GM06990 (cell line): ENCODE data around the gene HSBP1.

Experiments used
- DNase-seq: peaks from one replicate; pipeline ENCODE4 v3.0.0-alpha.2; 2011; ENCODE audit not compliant: insufficient read length; ENCODE audit errors: extremely low read depth
- H3K27me3 ChIP-seq: replicated peaks from 2 replicates; pipeline ENCODE4 v1.6.0; 2011; ENCODE audit warnings: low read length; ENCODE audit not compliant: control insufficient read depth, insufficient read depth
- H3K36me3 ChIP-seq: 2 replicates; pipeline ENCODE4 v1.5.1; 2011; ENCODE audit warnings: low read length; ENCODE audit not compliant: control insufficient read depth, insufficient read depth
- H3K4me3 ChIP-seq: replicated peaks from 2 replicates; pipeline ENCODE4 v1.5.1; 2011; ENCODE audit warnings: low read depth, mild to moderate bottlenecking, control low read depth, low read length
- TF ChIP-seq, protein P1 (sequence below): IDR thresholded peaks from 2 replicates; pipeline ENCODE4 v1.5.1; 2011; ENCODE audit warnings: low read length, control low read depth, mild to moderate bottlenecking, inconsistent platforms; ENCODE audit not compliant: insufficient read depth, poor library complexity, severe bottlenecking

HSBP1 gene

DNA sequence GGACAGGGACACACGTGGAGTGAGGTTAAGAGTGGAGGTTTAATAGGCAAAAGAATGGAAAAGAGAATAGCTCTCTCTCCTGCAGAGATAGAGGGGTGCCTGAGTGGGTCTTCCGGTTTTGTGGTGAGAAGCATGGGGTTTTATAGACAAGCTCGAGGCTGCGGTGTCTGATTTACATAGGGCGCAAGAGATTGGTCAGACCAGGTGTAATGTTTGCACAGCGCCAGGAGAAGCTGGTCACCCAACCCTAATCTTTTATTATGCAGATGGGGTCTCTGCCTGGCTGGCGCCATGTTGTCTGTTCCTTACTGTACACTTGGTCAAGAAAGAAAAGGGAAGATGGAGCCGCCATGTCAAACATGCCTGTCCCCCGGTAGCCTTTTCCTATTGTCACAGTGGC lies 46.6 kb downstream of the HSBP1 start:
- Histone ChIP-seq H3K36me3 (no peaks in the 10 kb centered on the region), H3K27me3 (no peaks in the 10 kb centered on the region; the same call in 1 of the 2 replicates), H3K4me3 (no peak overlapping the region)
- DNase-seq, result no peak
- TF ChIP-seq, protein P1, sequence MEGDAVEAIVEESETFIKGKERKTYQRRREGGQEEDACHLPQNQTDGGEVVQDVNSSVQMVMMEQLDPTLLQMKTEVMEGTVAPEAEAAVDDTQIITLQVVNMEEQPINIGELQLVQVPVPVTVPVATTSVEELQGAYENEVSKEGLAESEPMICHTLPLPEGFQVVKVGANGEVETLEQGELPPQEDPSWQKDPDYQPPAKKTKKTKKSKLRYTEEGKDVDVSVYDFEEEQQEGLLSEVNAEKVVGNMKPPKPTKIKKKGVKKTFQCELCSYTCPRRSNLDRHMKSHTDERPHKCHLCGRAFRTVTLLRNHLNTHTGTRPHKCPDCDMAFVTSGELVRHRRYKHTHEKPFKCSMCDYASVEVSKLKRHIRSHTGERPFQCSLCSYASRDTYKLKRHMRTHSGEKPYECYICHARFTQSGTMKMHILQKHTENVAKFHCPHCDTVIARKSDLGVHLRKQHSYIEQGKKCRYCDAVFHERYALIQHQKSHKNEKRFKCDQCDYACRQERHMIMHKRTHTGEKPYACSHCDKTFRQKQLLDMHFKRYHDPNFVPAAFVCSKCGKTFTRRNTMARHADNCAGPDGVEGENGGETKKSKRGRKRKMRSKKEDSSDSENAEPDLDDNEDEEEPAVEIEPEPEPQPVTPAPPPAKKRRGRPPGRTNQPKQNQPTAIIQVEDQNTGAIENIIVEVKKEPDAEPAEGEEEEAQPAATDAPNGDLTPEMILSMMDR, result no peak

DNA sequence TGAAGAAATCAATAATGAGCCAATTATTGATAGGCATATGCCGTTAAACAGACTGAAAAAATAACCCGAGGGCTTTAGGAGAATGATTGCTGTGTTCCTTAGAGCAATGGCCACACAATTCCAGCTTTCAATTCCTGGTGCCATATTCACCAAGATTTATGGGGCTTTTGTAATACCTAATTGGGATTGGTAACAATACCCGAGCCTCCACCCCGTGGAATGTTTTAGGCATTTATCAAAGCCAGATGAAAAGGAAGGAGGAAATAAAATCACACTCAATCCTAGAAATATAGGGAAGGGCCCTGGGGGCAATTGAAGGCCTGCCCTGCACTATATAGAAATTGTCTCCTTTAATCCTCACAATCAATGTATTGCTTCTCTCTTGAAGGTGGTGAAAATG lies 49.0 kb downstream of the HSBP1 start:
- Histone ChIP-seq H3K27me3 (no peaks in the 10 kb centered on the region; the same call in none of the 2 replicates), H3K36me3 (no peaks in the 10 kb centered on the region), H3K4me3 (no peak overlapping the region)
- TF ChIP-seq, protein P1, result no peak
- DNase-seq, result no peak

GRCh38 chr16:83859265-83859664 lies 51.5 kb downstream of the HSBP1 start:
- H3K4me3 ChIP-seq, result no peak overlapping the region
- no peaks in the 10 kb centered on the region; the same call in none of the 2 replicates for H3K27me3 ChIP-seq
- no peak for DNase-seq
- H3K36me3 ChIP-seq, result no peaks in the 10 kb centered on the region
- TF ChIP-seq, protein P1, result no peak

DNA sequence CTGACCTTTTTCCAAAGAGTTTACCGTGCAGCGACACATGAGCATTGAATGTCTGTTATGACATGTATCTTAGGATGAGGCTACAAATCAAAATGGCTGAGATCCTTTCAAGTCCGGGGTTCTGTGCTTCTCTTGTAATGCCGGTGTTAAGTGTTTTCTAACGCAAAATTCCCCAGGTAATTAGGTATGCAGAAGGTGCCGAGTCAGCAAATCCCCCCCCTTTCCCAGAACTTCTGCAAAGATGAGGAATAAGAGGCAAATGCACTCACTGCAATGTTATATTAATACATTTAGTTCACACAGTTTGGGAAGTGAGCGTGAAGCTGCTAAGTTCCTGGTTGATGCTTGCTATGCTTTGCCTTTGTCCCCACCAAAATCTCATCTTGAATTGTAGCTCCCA lies 54.9 kb downstream of the HSBP1 start:
- Histone ChIP-seq H3K27me3 (no peaks in the 10 kb centered on the region; the same call in 1 of the 2 replicates), H3K36me3 (no peaks in the 10 kb centered on the region), H3K4me3 (no peak overlapping the region)
- no peak for DNase-seq
- TF ChIP-seq, protein P1, result no peak

DNA sequence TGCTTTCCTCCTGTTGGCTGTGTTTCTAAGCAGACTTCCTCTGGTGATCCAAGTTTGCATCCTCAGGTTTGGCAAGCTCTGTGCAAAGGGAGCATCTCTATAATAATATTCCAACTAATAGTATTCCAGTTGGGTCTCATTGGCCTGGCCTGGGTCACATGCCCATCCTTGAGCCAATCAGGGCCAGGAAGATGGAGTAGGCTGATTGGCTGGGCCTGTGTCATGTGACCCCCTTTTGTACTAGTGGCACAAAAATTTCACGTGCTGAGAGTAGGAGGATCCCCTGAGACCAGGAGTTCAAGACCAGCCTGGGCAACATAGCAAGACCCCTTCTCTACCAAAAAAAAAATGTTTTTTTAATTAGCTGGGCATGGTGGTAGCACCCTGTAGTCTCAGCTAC lies 55.9 kb downstream of the HSBP1 start:
- TF ChIP-seq, protein P1, result no peak
- H3K27me3 ChIP-seq, result no peaks in the 10 kb centered on the region; the same call in 1 of the 2 replicates
- no peaks in the 10 kb centered on the region for H3K36me3 ChIP-seq
- no peak for DNase-seq
- no peak overlapping the region for H3K4me3 ChIP-seq
